ENCODE data around the gene NPHP4.

NPHP4 gene

DNA sequence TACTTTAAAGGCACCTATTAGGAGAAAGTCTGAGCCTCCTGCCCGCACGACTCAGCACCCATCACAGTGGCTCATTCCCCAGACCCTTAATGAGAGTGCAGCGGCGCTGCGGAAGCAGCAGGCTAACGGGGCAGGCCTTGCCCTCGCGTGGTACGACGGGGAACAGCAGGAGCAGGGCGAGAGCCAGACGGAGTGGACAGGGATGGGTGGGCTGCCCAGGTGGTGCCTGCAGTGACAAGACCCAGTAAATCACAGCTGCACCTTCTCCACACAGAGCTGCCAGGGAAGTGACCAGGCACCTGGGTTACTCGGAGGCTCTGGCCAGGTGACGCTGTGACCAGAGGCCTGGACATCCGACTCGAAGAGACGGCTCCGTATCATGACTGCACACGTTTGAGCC, 131.9 kb downstream of the NPHP4 start:
- H3K79me2 ChIP-seq (ENCODE audit: insufficient read depth, low read length), result no peaks in the 10 kb centered on the region
- no peaks in the 10 kb centered on the region for H3K27me3 ChIP-seq (ENCODE audit: insufficient read depth, low read length)
- H3K9me3 ChIP-seq (ENCODE audit: low read length), result no peaks in the 10 kb centered on the region
- H3K36me3 ChIP-seq (ENCODE audit: insufficient read depth, low read length), result no peaks in the 10 kb centered on the region
- H4K20me1 ChIP-seq (ENCODE audit: insufficient read depth, low read length), result no peaks in the 10 kb centered on the region
- H3K4me1 ChIP-seq (ENCODE audit: insufficient read depth, low read length, severe bottlenecking), result no peaks in the 10 kb centered on the region
- H3K4me3 ChIP-seq (ENCODE audit: low read depth, low read length, poor library complexity, severe bottlenecking), result no peak overlapping the region
- H3K27ac ChIP-seq (ENCODE audit: low read depth, low read length, poor library complexity, severe bottlenecking), result no peak overlapping the region
- H3K9me2 ChIP-seq (ENCODE audit: low read depth, low read length), result no peaks in the 10 kb centered on the region
- H3F3A ChIP-seq (ENCODE audit: insufficient read depth, low read length), result no peaks in the 10 kb centered on the region
- no peak overlapping the region for H2AFZ ChIP-seq (ENCODE audit: low read length)
- TF ChIP-seq EZH2 (IDR thresholded peaks at IDR 0.05; ENCODE audit: borderline replicate concordance, low read length), result no peak
- no peak for TF ChIP-seq CTCF (IDR thresholded peaks at IDR 0.05; ENCODE audit: low read length)
- no peak overlapping the region for H3K4me2 ChIP-seq (ENCODE audit: low read length)
- no peak overlapping the region for H3K9ac ChIP-seq (ENCODE audit: low read length)

GRCh38 chr1:5859766-5860165, 132.5 kb downstream of the NPHP4 start:
- H3K4me1 ChIP-seq (ENCODE audit: insufficient read depth, low read length, severe bottlenecking), result no peaks in the 10 kb centered on the region
- no peaks in the 10 kb centered on the region for H3K36me3 ChIP-seq (ENCODE audit: insufficient read depth, low read length)
- no peaks in the 10 kb centered on the region for H3K9me2 ChIP-seq (ENCODE audit: low read depth, low read length)
- H3K27me3 ChIP-seq (ENCODE audit: insufficient read depth, low read length), result no peaks in the 10 kb centered on the region
- H3K4me2 ChIP-seq (ENCODE audit: low read length), result no peak overlapping the region
- TF ChIP-seq CTCF (IDR thresholded peaks at IDR 0.05; ENCODE audit: low read length) (no peak), EZH2 (IDR thresholded peaks at IDR 0.05; ENCODE audit: borderline replicate concordance, low read length) (no peak)
- H3F3A ChIP-seq (ENCODE audit: insufficient read depth, low read length), result no peaks in the 10 kb centered on the region
- H2AFZ ChIP-seq (ENCODE audit: low read length), result no peak overlapping the region
- no peak overlapping the region for H3K27ac ChIP-seq (ENCODE audit: low read depth, low read length, poor library complexity, severe bottlenecking)
- H3K9ac ChIP-seq (ENCODE audit: low read length), result no peak overlapping the region
- no peaks in the 10 kb centered on the region for H3K79me2 ChIP-seq (ENCODE audit: insufficient read depth, low read length)
- H3K4me3 ChIP-seq (ENCODE audit: low read depth, low read length, poor library complexity, severe bottlenecking), result no peak overlapping the region
- H4K20me1 ChIP-seq (ENCODE audit: insufficient read depth, low read length), result no peaks in the 10 kb centered on the region
- no peaks in the 10 kb centered on the region for H3K9me3 ChIP-seq (ENCODE audit: low read length)

DNA sequence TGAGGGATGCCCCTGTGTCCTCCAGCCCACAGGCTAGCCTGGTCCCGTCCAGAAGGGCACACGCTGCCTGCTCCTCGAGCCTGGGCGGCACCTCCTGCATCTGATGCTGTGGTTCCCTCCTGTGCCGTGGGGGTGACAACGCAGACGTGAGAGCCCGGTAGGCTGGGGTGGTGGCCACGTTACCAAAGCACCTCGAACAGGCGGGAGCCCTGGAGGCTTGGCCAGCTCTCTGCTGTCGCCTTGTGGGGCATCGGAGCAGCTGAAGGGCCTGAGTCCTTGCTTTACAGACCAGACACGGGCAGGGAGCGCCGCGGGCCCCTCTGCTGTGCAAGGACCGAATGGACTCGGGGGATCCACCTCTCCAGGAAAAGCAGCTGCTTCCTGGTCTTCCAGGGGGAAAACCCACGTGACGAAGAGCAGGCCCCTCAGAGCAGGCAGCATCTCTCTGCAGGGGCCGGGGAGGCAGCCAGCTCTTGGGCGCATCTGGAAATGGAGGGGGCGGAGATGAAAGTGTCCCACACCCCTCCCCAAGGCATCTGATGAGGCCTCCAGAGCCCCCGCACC, 133.3 kb downstream of the NPHP4 start:
- H3K4me1 ChIP-seq (ENCODE audit: insufficient read depth, low read length, severe bottlenecking), result no peaks in the 10 kb centered on the region
- no peak overlapping the region for H3K4me2 ChIP-seq (ENCODE audit: low read length)
- no peaks in the 10 kb centered on the region for H3K9me2 ChIP-seq (ENCODE audit: low read depth, low read length)
- H3K27ac ChIP-seq (ENCODE audit: low read depth, low read length, poor library complexity, severe bottlenecking), result no peak overlapping the region
- H3K36me3 ChIP-seq (ENCODE audit: insufficient read depth, low read length), result no peaks in the 10 kb centered on the region; the same call in 1 of the 2 replicates
- H3K9me3 ChIP-seq (ENCODE audit: low read length), result no peaks in the 10 kb centered on the region
- H3K4me3 ChIP-seq (ENCODE audit: low read depth, low read length, poor library complexity, severe bottlenecking), result no peak overlapping the region
- H3K27me3 ChIP-seq (ENCODE audit: insufficient read depth, low read length), result 0 out of 2 replicates have a peak, but pooled peaks cover 4% of the 10 kb centered on the region
- H4K20me1 ChIP-seq (ENCODE audit: insufficient read depth, low read length), result no peaks in the 10 kb centered on the region
- H3K79me2 ChIP-seq (ENCODE audit: insufficient read depth, low read length), result no peaks in the 10 kb centered on the region
- no peak for TF ChIP-seq EZH2 (IDR thresholded peaks at IDR 0.05; ENCODE audit: borderline replicate concordance, low read length)
- no peak for TF ChIP-seq CTCF (IDR thresholded peaks at IDR 0.05; ENCODE audit: low read length)
- H2AFZ ChIP-seq (ENCODE audit: low read length), result no peak overlapping the region
- no peaks in the 10 kb centered on the region for H3F3A ChIP-seq (ENCODE audit: insufficient read depth, low read length)
- H3K9ac ChIP-seq (ENCODE audit: low read length), result no peak overlapping the region

All from OCI-LY1 (cell line).